Measurements from ENCODE around the gene ZNF746.
"Not testable (repeated sequence)": the region's sequence is repeated elsewhere in the genome, so short reads cannot be mapped to it uniquely, and the experiment has no call there.

Gene ZNF746

GRCh38 chr7:149459540-149460452, 37.8 kb downstream of the ZNF746 start:
- no peak for DNase-seq (ENCODE audit: low read depth)

DNA sequence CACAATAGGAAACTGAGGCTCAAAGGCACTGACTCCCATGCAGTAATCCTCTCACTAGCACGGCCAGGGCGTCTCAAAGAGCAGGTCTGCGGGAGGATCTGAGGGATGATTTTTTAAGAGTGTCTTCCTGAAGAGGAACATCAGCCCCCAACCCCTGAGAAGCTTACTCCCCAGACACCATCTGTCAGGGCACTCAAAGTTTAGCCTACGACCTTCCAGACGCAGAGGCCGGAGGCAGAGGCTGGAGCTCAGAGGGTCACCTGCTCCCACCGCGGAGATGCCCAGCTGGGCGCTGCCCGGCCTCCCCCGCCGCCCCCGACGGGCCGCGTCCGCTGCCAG, 38.4 kb downstream of the ZNF746 start:
- no peak for DNase-seq (ENCODE audit: low read depth)

- DNase-seq (ENCODE audit: low read depth), result no peak
Observed at GRCh38 chr7:149458235-149458634, 39.4 kb downstream of the ZNF746 start.

DNA sequence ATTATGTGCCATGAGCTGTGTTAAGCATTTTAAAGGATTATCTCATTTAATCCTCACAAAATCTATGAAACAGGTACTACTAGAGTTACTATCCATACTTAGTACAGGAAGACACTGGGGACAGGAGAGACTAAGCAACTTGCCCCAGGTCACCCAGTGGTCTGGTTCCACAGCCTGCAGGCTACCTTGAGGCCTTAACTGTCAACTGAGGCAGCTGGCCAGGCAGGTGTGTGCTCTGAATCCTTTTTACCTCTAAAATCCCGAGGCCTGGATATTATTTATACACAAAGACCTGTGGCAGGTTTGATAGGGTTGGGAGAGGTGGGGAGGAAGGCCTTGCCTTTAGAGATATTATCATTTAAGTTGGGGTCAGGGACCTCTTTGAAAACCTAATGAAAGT, 39.8 kb downstream of the ZNF746 start:
- no peak for DNase-seq (ENCODE audit: low read depth)

DNA sequence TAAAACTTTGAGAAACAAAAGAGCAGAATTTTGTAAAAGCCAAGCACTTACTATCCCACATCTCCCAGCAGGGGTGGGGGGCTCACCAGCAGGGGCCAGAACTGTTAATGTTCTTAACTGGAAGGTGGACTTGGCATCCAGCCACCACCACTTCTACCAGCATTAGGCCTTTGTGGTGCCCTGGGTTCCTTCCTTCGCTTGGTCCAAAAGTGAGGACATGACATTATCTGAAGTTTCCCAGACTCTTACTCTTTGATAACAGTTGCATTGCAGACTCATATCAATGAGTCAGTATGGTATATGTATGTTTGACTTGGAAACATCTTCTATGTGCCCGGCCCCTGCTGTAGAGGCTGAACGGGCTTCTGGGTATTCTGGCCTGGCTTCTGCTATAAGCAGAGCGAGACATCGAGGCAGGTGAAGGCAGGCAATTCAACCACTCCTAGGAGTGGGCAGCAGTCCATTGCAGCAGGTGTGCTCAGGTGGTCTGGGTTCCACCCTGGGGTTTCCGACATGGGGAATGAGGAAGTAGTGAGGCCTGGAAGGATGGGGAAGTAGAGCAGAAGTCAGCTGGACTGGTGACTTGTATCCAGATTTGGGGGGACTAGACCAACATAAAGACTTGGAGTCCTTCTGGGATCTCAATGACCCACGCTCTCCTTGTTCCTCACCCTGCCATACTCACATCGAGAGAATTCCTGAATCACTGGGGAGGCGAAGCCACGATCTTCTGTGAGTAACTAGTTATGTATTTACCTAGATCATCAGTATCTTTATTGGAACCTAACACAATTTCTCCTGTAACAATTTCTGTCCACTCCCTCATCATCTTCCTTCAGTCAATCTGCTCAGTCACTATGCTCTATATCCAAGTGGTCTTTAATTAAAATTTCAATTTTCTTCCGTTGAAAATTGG, 40.8 kb downstream of the ZNF746 start:
- DNase-seq (ENCODE audit: low read depth), result no peak

DNA sequence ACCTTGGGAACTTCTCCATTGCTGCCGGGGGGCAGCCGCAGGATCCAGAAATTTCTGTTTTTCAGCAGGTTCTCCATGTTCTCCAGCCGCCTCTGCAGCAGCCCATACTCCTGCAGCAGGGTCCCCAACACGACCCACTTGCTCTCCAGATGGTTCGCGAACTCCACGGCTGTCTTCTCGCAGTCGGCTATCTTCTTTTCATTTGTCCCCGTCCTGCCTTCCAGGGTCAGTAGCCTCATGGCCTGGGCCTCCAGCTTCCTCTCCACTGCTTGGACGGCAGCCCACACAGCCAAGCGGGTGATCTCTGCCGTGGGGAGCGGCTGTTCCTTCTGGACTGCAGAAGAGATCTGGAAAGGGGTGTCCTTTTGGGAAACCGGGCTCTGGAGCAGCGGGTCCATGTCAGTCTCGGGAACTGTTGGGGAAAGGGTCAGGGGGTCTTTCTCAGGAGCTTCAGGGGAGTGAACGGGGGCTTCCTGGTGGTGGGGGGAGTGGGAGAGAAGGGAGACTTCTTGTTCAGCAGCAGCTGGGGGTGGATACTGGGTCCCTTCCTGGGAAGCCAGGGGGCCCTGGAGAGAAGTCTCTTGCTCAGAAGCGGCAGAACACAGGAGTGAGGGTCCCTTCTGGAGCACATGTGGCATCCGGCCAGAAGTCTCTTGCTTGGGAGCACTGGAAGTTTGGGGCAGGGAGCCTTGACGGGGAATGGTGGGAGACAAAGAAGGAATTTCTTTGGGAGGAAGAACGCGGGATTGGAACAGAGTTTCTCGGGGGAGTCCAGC, 42.2 kb downstream of the ZNF746 start:
- no peak for DNase-seq (ENCODE audit: low read depth)

DNA sequence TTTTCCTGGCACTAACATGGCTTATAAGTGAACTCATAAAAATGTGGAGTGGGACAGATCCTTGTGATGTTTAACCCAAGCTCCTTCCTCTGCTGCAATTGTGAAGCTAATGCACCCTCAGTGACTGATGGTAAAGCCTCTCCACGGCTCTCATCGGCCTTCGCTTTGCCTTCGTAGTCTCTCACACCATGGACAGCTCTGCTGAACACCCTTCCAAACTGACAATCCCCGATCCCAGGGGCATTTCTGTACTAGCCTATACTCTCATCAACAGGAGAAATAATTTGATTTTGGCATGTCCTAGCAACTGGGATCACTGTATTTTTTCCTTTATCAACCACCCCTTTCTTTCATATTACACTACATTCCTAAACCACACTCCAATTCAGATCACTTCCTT, 42.9 kb downstream of the ZNF746 start:
- no peak for DNase-seq (ENCODE audit: low read depth)

DNA sequence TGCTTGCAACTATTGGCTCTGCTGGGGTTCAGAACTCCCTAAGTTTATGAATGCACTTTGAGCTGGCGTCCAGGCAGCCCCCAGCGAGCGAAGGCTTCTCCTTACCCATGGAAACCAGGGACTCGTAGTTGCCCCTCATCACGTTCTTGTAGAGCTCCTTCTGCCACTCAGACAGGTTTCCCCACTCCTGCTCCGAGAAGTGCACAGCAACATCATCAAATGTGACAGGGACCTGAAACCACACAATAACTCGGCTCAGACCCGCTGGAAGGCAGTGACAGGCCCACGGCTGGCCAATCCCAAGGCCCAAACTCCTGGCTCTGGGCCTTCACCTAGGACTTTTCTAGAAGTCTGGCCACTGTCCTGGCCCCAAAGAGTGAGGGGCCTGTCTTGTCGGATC, 43.6 kb downstream of the ZNF746 start:
- no peak for DNase-seq (ENCODE audit: low read depth)

- no peak for DNase-seq (ENCODE audit: low read depth)
Observed at GRCh38 chr7:149450821-149451220, 46.8 kb downstream of the ZNF746 start.

DNA sequence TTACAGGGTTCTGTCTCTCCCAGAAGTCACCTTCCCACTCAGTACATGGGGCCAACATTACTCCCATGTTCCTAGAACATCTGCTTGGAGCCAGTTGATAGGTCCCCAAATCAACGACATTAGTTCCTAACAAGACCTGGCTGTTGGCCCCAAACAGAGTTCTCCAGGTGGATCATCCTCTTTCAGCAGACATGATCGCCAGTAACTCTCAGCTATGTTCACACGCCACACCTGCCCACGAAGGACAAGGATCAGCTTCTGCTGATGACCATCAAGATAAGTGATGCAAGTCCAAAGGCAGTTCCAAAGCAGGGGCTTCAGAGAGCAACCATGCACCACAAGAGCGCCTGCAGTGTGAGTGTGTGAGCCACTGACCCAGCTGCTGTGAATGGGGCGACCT, 47.7 kb downstream of the ZNF746 start:
- DNase-seq (ENCODE audit: low read depth), result no peak

GRCh38 chr7:149448961-149449360, 48.6 kb downstream of the ZNF746 start:
- DNase-seq (ENCODE audit: low read depth), result no peak

GRCh38 chr7:149446026-149446425, 51.6 kb downstream of the ZNF746 start:
- not testable (repeated sequence) for DNase-seq (ENCODE audit: low read depth)

GRCh38 chr7:149444287-149444686, 53.3 kb downstream of the ZNF746 start:
- DNase-seq (ENCODE audit: low read depth), result no peak

DNA sequence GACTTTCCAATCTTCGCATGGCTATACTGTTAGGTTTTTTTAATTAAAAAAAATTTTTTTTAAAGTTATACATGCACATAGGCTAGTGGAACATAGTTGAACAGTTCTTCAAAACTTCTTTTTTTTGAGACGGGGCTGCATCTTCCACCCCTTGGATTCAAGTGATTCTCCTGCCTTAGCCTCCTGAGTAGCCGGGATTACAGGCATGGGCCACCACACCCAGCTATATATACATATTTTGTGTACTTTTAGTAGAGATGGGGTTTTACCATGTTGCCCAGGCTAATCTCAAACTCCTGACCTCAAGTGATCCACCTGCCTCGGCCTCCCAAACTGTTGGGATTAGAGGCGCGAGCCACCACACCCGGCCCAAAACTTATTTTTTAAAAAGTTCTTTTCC, 54.1 kb downstream of the ZNF746 start:
- no peak for DNase-seq (ENCODE audit: low read depth)

DNA sequence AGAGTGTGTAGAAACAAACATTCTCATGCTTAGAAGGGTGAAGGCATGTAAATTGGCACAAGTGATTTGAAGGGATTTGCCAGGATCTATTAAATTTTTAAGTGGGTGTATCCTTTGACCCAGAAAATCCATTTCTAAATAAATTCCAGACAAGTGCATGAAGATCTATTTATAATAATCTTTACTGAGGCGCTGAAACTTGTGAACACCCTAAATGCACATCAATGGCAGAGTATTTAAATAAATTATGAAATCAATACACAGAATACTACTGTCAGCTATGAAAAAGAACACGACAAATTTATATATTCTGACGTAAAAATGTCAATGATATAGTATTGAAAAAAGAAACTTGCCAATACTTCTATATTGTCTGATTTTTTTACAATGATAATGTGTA, 54.7 kb downstream of the ZNF746 start:
- no peak for DNase-seq (ENCODE audit: low read depth)

- DNase-seq (ENCODE audit: low read depth), result no peak
Observed at GRCh38 chr7:149440222-149440621, 57.4 kb downstream of the ZNF746 start.

DNA sequence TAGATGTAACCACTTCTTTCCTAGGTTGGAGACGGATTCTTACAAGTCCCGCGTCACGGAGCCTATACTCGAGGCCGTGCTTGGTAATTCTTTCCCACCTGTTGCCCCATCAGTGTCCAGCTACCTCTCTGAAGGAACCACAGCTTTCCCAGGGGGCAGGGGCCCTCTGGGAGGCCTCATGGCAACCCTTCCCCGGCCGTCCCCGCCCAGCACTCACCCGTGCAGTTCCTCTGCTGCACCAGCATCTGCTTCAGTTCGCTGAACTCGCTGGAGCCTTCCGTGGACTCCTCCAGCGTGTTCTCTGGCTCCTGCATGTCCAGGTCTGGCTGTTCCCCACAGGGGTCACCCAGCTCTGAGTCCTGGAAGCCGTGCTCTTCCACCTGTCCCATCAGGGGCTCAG, 61.3 kb downstream of the ZNF746 start:
- DNase-seq (ENCODE audit: low read depth), result no peak

DNA sequence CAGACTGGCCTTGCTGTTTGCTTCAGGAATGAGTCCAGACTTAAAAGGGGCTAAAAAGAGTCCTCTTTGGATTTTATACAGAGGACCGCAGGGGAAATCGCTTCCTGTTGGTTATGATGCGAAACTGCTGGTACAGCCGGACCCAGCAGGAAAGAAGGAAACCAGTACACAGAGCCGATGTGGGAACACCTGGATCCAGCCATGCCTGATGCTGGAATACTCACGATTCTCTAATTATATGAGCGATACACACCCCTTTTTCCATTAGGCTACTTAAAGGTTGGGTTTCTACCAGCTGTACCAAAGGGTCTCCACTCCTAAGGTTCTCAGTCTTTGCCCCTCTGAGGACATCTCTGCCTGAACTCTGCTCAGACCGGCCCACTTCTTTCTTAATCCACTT, 64.5 kb downstream of the ZNF746 start:
- DNase-seq (ENCODE audit: low read depth), result no peak

GRCh38 chr7:149432121-149432691, 65.4 kb downstream of the ZNF746 start:
- no peak for DNase-seq (ENCODE audit: low read depth)

GRCh38 chr7:149431486-149432120, 66.0 kb downstream of the ZNF746 start:
- no peak for DNase-seq (ENCODE audit: low read depth)

- no peak for DNase-seq (ENCODE audit: low read depth)
Observed at GRCh38 chr7:149430192-149430591, 67.4 kb downstream of the ZNF746 start.

DNA sequence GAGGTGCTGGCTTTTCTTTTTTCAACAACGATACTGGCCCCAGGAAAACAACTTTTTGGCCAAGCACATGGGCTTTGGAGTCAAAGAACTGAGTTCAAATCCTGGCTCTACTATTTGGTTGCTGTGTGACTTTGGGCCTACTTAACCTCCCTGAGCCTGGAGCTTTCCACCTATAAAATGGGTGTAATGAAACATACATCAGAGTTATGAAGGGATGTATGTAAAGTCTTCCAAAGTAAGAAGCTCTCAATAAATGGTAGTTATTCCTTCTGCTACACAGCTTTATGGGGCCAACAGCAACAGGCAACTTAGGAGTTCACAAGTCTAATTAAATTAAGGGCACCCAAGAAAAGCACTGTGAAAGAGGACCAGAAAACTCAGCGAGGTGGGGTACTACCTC, 69.7 kb downstream of the ZNF746 start:
- DNase-seq (ENCODE audit: low read depth), result no peak

All from activated T-cell treated with anti-CD3 and anti-CD28 coated beads for 24 hours (primary cell).